Endothelial cell of umbilical vein (primary cell): ENCODE results near the gene CUEDC2.

Source experiments
- CTCF ChIP-seq, 2 donors: IDR thresholded peaks; 1 replicate in 1 of 2; 2 replicates in 1 of 2; pipeline ENCODE4 v1.5.1; 2011; ENCODE audit warnings: low read length in 2 of 2, mild to moderate bottlenecking in 2 of 2, moderate library complexity in 2 of 2, control low read depth in 1 of 2, inconsistent platforms in 1 of 2, low read depth in 1 of 2; ENCODE audit not compliant: insufficient read depth in 1 of 2; ENCODE audit errors: extremely low read depth in 1 of 2
- FOS ChIP-seq: IDR thresholded peaks from 2 replicates; pipeline ENCODE4 v1.6.1; 2011; ENCODE audit warnings: mild to moderate bottlenecking, low read length, moderate library complexity, borderline replicate concordance; ENCODE audit not compliant: insufficient read depth
- JUN ChIP-seq: IDR thresholded peaks from 2 replicates; pipeline ENCODE4 v1.6.1; 2011; ENCODE audit warnings: borderline replicate concordance, low read depth; ENCODE audit not compliant: insufficient read length, insufficient read depth
- MYC ChIP-seq: IDR thresholded peaks from one replicate; pipeline ENCODE4 v1.6.1; 2011; ENCODE audit warnings: mild to moderate bottlenecking, low read depth, low read length
- POLR2A ChIP-seq: IDR thresholded peaks from 2 replicates; pipeline ENCODE4 v1.6.1; 2012; ENCODE audit warnings: low read depth, mild to moderate bottlenecking, control low read depth, low read length
- POLR2AphosphoS5 ChIP-seq: IDR thresholded peaks from 2 replicates; pipeline ENCODE4 v1.6.1; 2012; ENCODE audit warnings: low read depth, mild to moderate bottlenecking, control low read depth, low read length, moderate library complexity; ENCODE audit not compliant: insufficient read depth

- no peak for TF ChIP-seq CTCF (IDR thresholded peaks at IDR 0.05; ENCODE audit: extremely low read depth in 1 of 2, insufficient read depth in 1 of 2, low read depth in 1 of 2, low read length in 2 of 2)
- no peak for TF ChIP-seq FOS
- TF ChIP-seq POLR2A, result no peak
- no peak for TF ChIP-seq JUN
- TF ChIP-seq MYC, result no peak
- TF ChIP-seq POLR2AphosphoS5, result no peak
These were observed 56.5 kb downstream of the CUEDC2 start for GRCh38 chr10:102375867-102376266.
